ENCODE results near the gene TTF2.

- TF ChIP-seq, protein P1, sequence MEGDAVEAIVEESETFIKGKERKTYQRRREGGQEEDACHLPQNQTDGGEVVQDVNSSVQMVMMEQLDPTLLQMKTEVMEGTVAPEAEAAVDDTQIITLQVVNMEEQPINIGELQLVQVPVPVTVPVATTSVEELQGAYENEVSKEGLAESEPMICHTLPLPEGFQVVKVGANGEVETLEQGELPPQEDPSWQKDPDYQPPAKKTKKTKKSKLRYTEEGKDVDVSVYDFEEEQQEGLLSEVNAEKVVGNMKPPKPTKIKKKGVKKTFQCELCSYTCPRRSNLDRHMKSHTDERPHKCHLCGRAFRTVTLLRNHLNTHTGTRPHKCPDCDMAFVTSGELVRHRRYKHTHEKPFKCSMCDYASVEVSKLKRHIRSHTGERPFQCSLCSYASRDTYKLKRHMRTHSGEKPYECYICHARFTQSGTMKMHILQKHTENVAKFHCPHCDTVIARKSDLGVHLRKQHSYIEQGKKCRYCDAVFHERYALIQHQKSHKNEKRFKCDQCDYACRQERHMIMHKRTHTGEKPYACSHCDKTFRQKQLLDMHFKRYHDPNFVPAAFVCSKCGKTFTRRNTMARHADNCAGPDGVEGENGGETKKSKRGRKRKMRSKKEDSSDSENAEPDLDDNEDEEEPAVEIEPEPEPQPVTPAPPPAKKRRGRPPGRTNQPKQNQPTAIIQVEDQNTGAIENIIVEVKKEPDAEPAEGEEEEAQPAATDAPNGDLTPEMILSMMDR (IDR thresholded peaks at IDR 0.05), result no peak
- no peak for TF ChIP-seq POLR2A (IDR thresholded peaks at IDR 0.05)
Observed at GRCh38 chr1:117135329-117135728, 75.2 kb downstream of the TTF2 start.

Measured in uterus (tissue), 2 donors.